ENCODE results near the gene SKIDA1.

DNA sequence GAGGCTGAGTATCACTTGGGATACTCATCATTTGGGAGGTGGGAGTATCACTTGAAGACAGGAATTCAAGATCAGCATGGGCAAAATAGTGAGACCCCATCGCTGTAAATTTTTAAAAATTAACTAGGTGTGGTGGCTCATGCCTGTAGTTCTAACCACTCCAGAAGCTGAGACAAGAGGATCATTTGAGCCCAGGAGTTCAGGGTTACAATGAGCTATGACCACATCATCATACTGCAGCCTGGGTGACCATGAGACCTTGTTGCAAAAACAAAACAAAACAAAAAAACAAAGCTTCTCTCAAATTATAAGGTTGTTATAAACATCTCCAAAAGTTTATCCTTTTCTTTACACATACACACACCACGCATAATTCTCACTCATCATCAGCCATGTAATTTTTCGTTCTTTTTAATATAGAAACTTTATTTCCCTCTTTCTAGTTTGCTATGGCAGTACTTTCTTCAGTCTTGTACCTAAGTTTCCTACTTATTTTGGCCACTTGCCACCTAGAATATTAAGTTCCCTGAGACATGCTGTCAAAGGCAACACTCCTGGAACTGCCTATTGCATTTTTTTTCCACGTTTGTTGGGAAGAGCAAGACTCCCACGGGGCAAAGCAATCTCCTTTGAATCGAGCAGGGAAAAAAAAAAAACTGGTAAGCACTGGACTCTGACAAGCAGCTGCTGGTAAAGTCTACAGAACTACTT is 37.1 kb downstream of the SKIDA1 start:
- TF ChIP-seq POLR2AphosphoS5 (IDR thresholded peaks at IDR 0.05; ENCODE audit: low read depth, low read length) (no peak), POLR2A (IDR thresholded peaks at IDR 0.05; ENCODE audit: low read depth, low read length) (no peak), TAF1 (IDR thresholded peaks at IDR 0.05; ENCODE audit: borderline replicate concordance, low read depth, low read length) (no peak)
